SK-N-DZ (cell line): ENCODE results near the gene FTO.

Experiments used
- DNase-seq: peaks from one replicate; pipeline ENCODE4 v3.0.0-alpha.2; 2015; ENCODE audit warnings: low spot score

FTO gene

DNA sequence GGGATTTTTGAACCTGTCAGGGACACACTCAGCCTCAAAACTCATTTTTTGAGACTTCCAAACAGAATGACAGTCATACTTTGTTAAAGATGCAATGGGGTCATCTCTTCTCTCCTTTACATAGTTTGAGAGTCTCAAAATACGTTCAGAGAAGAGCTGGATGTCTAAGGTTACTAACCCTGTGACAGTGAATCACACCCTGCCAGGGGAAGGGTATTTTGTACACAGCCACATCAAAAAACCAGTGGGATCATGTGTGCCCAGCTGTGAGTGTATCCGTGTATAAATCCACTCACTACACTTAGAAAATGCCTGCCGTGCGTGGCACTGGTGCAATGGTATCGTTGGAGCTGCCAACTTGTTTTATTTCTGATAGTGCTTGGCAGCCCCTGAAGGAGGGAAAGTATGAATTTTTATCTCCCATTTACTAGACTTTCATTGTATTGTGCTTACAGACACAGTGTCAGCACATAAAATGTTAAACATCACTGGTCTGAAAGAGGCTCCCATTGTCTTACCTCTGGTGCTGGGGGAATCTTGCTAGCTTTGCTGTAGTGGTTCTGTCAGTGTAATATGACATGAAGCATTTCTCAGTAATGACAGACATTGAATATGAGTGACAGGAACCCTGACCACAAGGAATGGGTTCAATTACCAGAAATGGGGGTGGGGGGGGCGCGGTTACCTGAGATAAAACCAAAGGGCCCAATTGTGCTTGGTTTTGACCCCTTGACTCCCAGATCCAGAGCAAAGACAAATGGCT is 256.3 kb downstream of the FTO start:
- peak; percentile 41 for DNase-seq

DNA sequence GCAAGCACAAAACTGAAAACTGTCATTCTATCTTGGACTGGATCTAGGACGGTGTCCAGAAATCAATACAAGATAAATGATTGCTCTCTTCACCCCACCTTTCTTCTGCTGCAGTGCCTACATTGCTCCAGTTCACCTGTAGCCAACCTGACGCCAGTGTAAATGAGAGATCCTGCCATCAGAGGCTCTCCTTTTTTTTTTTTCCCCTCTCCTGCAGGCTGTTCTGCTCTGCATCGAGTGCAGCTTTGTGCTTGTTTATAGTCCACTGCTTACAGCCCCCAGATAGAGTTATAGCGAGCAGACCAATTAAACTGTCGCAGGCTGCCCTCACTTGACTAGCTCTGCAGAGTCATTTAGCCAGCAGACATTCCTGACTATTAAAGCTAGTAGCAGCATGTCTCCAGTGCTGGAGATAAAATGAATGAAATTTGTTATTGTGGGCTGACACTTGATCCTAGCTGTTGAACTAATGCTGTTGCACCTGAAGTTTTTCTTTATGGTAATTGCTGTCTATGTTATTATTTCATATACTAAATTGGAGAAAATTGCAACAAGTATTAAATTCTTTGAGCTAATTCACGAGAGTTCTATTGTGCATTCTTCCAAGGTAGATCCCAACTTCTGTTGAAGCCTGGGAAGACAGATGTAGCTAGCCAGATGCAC is 257.1 kb downstream of the FTO start:
- peak; percentile 86 for DNase-seq

DNA sequence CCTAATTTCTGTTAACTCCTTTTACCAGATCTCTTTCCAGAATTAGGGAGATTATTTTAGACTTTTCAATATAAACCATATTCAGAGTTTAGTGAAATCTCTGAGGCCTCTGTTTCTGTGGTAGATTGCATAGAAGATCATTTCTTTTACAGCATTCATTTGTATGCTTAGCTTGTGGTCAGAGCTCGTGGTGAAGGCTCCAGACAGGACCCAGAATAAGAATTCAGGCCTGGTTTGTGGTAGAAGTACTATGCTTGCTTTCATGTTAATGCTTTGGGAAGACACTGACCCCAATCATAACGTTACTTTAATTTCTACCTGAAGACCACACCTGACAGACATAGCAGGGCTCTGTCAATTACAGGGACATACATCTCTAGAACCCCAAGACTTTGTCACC is 258.1 kb downstream of the FTO start:
- no peak for DNase-seq

DNA sequence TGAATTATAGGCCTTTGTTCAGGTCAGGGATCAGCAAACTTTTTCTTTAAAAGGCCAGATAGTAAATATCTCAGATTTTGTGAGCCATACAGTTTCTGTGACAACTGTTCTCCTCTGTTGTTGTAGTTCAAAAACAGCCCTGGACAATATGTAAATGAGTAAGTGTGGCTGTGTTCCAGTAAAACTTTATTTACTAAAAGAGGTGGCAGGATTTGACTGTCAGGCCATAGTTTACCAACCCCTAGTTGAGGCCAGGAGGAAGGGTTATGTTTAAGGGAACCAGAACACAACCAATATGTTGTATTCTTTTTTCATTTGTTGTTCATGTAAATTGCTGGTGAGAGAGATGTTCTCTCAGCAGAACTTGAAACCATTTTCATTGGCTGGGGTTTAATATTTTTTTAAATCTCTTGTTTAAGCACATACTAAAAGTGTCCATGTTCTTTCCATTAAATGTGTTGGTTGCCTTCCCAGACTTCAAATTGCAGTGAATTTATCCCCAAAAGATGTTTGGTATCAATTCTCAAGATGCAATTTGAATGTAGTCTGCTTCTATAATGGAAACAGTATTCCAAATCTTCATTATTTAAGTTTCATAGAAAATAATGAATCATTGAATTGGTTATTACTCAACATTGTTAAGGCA is 260.3 kb downstream of the FTO start:
- DNase-seq: no peak

DNA sequence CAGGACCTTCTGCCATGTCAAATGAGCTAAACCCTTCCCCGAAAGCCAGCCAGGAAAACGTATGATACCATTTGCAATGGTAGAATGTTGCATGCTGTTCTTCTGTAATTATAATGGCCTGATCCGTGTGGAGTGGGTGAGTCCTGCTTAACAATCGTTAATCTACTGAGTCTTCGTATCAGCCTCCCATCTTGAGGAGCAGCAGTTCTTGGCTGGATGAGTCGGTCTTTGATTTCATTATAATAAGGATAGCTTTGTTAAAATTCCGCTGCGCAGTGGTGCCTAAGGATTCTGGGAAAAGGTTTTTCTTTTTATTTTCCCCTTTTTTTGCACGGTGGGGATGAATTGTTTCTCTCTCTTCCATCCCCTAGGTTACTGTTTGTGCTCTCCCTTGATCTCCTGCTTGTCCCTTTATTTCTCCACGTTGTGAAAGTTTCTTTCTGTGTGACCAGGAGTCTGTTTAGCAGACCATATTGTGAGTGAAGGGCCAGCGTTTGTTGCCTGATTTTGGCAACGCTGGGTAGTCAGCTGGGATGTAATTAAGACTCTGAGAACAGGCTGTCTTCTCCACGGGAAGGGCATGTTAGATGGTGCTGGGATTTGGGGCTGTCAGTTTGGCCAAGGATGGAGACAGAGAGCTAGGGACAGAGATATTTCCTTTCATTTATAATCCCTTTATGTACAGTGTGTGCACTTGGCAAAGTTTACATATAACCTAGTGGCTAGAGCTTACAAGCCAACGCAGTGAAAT is 263.0 kb downstream of the FTO start:
- DNase-seq: no peak

DNA sequence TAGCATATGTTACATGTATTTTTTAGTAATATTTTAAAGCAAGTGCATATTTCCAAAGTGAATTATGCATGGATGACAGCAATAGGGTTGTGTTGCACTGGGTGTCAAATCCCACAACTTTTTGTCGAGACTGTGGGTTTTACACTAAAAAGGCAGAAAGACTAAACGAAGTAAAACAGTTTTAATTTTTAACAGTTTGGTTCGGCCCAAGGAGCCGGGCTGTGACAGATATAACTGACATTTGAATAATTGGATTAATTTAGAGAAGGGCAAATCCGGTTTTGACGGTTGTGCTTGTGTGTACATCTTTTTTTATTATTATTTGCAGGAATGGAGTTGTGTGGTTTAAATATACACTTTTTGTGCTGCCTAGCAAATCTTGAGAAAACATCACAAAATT is 263.6 kb downstream of the FTO start:
- DNase-seq: no peak

DNA sequence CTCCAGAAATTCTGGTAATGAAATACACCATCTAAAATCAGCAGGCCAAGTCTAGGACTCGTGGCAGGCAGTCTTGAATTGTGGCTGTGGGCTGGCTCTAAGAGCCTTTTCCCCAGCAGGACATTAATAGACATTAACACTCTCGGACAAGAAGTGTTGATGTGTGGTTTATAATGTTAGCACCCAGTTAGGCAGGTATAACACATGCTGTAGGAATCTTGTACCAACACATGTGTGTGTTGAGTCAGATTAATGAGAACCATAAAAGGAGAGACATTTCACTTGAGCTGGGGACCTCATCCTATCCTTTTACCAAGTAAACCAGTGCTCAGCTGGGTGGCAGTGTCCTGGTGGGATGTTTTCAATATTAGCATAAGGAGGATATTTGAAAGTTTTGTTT is 264.5 kb downstream of the FTO start:
- no peak for DNase-seq

DNA sequence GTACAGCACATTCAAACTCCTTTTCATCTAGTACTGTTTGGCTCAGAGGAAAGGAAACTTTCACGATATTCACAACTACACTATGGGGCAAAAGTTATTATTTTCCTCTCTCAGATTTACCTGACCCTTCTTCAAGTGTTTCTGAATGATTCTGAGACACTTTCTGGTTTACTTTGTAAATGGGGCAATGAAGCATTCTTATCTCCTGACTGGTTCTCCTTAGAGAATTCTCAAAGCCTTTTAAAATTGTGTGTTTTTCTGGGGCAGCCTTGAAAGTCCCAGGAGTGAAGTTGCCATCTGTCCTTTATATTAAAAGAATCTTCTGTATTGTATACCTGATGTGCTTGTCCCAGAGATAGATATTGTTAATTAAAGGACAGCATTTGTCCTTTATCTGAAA is 264.9 kb downstream of the FTO start:
- DNase-seq: no peak

DNA sequence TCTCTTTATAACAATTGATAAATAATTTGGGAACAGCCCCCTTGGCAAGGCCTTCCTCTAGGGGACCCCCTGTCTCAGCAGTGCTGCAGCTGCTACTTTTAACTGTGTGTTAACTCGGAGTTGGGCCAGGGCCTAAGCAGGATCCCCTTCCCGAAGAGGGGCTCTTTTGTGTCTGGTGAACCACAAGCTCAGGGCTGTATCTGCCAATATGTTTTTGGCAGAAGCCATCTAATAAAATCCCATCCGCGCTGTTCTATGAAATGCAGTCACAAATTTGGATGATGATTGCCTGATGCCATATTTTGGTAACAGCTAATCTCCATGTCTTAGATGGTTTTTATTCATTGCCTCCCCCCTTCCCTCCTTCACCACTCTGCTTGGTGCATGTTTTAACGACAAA is 267.7 kb downstream of the FTO start:
- no peak for DNase-seq

DNA sequence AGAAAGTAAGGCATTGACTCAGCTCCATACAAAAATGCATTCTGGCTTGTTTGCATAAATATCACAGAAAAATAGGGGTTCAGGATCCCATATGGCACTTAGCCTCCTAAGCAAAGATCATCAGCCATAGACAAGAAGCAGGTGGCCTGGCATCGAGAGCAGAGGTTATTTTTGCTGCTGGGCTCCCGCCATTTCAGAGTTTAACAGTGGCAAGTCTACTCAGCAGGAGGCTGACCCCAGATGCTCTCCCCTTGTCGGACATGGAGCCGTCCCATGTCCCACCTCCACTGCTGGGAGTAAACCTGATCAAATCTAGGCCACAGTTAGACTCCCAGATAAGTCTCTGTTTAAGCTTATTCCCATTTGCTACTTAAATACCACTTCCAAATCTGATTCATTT is 269.1 kb downstream of the FTO start:
- no peak for DNase-seq

DNA sequence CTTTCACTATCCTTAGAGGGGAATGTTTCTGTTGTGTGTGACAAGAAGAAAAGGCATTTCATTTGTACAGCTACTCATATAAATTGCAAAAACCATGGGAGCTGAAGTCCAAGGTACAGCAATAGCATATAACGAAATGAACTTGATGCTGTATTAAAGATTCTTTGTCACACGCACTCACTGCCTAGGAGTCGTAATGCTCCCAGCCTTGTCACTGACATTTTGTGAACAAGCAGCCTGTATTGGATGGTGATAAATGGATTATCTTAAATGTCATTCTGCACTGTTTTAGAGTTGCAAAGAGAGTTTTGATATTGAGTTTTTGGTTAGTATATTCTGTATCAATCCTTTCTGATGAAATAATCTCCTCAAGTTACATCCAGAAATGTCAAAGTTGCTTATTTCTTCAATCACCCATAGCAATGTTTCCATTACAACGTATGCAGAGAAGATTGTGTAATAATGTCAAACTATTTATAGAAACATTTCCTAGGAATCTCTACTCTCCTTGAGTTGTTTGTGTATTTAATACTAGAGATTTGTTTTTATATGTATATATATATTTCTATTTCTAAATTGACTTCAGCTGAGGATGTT is 270.6 kb downstream of the FTO start:
- no peak for DNase-seq

DNA sequence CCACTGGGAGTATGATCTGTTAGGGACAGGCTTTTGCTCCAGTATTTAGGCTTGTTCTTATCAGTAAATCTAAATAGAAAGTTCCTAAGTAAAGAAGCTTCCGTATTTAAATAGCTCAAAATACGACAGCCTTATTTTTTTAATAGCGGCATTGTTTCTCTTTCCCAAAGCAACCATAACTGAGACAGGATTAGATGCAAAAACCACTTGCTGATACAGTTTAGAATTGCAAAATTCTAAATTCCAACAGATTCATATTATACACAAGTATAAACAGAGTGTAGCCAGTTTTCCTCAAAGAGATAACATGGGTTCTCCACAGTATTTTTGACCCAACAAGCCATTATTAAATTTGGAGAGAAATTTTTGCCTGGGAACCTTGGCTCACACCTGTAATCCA is 276.7 kb downstream of the FTO start:
- no peak for DNase-seq

DNA sequence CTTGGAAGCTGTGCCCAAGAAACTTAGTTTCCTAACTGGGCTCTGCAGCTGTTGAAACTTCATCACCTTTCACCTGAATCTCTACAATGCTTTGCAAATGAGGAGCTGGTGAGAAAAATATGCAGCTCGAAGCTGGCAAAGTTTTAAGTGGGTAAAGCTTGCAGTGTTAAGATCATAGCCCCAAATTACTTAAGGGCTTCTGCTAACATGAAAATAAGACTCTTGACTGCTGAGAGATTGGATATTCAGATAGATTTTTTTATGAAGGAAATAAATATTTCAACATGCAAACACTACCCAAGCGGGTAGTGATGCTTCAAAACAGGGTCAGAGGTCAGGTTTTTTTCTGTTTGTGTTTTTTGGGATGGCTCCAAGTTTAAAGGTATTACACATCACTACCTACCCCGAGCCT is 278.7 kb downstream of the FTO start:
- no peak for DNase-seq

DNA sequence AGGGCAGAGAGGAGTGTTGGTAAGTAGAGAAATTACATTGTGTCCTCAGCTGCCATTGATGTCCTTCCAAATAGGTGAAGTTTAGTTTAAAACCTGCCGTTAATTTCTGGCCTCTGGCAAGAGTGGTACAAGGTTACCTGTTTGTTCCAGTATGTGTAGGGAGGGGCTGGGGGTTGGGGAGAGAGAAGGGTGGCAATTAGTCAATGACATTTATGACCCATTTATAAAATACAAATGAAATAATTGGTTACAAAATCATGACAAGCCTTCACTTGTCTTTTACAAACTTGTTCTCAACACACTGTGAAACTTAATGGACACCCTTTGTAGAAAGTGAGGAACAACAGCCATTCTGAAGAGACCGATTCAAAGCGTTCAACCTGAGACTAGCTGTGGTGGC is 281.0 kb downstream of the FTO start:
- DNase-seq: no peak

DNA sequence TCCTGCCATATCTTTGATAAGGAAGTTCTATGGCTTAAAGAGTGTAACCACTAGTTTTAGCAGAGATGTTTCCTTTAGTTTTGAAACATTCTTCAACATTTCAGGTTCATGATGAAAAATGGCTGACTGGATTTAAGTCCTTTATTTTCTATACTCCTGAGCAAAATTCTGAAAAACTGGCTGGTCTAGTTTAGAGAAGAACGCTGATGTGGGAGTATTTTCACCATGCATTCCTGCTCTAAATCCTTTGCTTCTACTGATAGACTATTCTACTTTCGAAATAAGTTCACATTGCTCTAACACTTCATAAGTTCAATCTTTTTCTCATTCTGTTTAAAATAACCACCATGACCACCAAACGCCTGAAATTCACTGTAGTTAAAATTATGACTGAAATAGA is 281.9 kb downstream of the FTO start:
- no peak for DNase-seq

DNA sequence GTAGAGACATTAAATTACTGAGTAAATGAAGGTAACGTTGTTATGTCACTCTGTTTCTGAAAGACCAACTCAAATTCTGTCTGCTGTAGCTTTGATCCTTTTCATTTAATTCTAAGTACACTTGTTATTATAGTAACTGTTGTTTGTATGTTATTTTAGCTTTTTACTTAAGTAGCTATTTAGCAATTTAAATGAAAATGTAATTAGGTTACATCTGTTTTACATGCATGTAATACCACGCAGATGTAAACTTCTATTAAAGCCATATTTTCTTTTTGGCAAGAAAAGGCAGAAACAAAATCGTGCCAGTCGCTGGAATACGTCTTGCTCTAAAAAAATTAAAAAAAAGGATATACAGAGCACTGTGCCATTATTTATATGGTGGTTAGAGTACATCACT is 282.8 kb downstream of the FTO start:
- no peak for DNase-seq

DNA sequence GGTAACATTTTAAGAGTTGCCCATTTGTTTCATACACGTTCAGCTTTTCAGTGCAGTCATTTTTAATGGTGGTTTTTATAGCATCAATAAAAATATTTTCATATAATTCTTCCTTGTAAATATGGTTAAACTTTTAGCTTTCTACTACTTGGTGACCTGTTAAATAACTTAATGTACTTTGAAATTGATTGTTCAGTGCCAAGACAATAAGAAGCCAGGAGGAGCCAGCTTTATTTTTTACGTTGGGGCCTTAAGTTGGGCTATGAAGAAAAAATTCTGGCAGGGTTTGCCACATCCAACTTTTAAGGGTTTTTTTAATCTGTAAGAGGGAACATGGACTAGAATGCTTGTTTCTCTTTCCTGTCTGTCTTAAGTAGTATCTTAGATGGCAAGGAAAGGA is 284.2 kb downstream of the FTO start:
- DNase-seq: no peak

DNA sequence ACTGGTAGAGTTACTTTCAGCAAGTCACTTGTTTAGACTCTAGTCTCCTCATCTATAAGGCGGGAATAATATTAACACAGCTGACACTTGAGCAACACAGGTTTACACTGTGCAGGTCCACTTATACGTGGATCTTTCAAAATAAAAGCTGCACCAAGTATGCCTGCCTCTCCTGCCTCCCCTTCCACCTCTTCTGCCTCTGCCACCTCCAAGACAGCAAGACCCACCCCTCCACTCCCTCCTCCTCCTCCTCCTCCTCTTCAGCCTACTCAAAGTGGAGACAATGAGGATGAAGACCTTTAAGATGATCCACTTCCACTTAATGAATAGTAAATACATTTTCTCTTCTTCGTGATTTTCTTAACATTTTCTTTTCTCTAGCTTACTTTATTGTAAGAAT is 285.6 kb downstream of the FTO start:
- DNase-seq: no peak

DNA sequence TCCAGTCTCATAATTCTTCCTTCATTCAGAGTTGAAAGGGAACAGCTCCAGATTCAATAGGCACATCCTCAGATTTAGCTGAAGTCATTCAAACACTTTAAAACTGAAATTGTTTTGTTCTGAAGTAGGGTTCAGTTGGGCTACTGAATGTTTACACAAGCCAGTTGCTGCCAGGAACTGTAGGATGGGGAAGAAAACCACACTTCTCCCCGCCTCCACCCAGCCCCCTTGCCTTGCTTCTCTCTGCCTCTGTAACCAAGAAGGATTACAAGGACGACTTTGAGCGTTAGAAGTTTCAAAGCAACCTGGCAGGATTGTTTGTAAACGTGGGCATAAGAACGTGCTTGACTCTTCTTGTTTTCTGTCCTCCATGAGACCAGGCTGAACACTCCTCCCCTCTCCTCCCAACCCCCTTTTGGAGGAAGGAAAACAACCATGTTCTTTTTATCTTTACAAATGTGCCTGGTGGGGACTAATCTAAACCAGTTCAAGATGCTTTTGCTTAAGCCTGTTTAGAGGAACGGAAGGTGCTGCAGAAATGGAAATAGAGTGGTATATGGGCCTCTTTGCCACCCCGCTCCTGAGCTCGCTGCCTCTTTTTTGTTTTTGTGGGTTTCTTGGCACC is 287.9 kb downstream of the FTO start:
- no peak for DNase-seq

DNA sequence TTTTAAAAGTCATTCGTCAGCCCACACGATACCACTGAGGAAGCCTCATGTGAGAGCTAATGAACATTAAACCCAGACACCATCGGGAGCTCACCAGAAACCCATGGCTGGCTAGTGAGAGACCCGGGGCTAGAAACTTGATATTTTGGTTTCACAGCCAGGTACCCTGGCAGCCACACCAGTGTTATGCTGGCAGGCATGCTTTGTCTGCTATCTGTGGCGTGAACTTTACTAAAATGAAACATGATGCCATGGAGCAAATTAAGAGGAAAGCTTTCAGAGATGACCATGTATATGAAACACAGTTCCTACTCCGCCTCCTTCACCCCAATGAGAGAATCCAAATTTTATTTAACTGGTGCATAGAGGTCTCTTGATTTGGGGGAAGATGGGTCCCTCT is 291.4 kb downstream of the FTO start:
- no peak for DNase-seq

DNA sequence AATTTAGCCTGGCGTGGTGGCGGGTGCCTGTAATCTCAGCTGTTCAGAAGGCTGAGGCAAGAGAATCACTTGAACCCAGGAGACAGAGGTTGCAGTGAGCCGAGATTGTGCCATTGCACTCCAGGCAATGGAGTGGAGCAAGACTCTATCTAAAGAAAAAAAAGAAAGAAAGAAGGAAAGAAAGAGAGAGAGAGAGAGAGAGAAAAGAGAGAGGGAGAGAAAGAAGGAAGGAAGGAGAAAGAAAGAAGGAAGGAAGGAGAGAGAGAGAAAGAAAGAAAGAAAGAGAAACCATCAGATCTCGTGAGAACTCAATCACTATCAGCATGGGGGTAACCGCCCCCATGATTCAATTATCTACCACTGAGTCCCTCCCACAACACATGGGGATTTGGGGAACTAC is 293.0 kb downstream of the FTO start:
- no peak for DNase-seq
